Retinal pigment epithelial cell (primary cell): ENCODE results near the gene STS.
A peak's percentile ranks its signal among the peaks of the same experiment; 100 is the strongest.

Experiments used
- DNase-seq: peaks from one replicate; pipeline ENCODE4 v3.0.0-alpha.2; 2010; ENCODE audit warnings: low read depth
- H3K4me3 ChIP-seq: 2 replicates; pipeline ENCODE4 v1.5.1; 2011; ENCODE audit warnings: mild to moderate bottlenecking, low read length, control low read depth, moderate library complexity
- TF ChIP-seq, protein P1 (sequence below): conservative IDR thresholded peaks from 2 replicates; pipeline ENCODE4 v1.5.1; 2011; ENCODE audit warnings: low read depth, low read length, control low read depth, inconsistent platforms

Gene STS

DNA sequence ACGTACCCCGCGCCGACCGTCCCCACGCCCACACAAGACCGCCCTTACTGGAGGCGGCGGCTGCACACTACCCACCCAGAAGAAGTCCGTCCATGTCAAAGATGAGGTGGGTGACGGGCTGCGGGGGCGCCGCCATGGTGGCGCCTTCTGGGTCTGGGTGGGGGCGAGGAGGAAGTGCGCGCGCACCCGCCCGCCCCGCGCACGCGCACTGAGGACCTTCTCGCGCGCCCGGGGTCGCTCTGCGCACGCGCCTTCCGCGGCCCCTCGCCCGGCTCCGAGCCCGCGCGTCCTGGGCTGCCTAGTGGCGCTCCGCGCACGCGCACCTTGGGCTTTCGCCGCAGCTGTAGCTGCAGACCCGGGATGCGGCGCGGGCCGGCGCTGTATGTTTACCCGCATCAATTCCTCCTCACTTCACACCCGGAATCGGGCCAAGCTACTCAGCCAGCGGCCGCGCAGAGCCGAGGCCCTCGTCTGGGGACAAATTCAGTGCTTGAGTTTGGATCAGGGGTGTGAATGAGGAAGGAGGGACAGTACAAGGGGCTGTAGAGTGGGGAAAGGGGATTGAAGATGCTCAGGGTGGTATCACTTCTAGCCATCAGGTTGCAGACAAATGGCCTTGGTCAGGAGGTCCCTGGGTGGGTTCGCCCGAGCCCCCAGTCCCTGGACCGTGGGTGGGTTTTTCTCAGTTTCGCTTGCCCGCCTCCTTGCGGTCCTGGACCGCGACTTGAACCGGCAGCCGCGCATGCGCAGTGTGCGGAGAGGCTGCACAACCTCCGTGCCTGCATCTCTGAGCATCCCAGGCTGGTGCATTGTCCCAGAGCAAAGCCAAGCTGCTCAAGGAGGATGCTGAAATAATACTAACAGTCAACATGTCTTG is 704 bp downstream of the STS start, which contains the start of gene PUDP:
Gene PUDP, minus strand, starts transcription at position 176 of the 877 bp plus-strand sequence. Its CDS starts 40 bp downstream, at position 136.
- TF ChIP-seq, protein P1, sequence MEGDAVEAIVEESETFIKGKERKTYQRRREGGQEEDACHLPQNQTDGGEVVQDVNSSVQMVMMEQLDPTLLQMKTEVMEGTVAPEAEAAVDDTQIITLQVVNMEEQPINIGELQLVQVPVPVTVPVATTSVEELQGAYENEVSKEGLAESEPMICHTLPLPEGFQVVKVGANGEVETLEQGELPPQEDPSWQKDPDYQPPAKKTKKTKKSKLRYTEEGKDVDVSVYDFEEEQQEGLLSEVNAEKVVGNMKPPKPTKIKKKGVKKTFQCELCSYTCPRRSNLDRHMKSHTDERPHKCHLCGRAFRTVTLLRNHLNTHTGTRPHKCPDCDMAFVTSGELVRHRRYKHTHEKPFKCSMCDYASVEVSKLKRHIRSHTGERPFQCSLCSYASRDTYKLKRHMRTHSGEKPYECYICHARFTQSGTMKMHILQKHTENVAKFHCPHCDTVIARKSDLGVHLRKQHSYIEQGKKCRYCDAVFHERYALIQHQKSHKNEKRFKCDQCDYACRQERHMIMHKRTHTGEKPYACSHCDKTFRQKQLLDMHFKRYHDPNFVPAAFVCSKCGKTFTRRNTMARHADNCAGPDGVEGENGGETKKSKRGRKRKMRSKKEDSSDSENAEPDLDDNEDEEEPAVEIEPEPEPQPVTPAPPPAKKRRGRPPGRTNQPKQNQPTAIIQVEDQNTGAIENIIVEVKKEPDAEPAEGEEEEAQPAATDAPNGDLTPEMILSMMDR, result peak; percentile 23
- no peak for DNase-seq
- peak within 1 kb of the TSS; percentile 99 for H3K4me3 ChIP-seq

- TF ChIP-seq, protein P1, result no peak
- H3K4me3 ChIP-seq, result no peak overlapping the region
- no peak for DNase-seq
These were observed 1.9 kb downstream of the STS start for GRCh38 chrX:7149411-7149810.

GRCh38 chrX:7153231-7153630 is 5.7 kb downstream of the STS start:
- no peak overlapping the region for H3K4me3 ChIP-seq
- TF ChIP-seq, protein P1, result no peak
- DNase-seq, result no peak

- TF ChIP-seq, protein P1, result no peak
- no peak for DNase-seq
- H3K4me3 ChIP-seq, result no peak overlapping the region
These were observed 6.6 kb downstream of the STS start for GRCh38 chrX:7154041-7154597.

GRCh38 chrX:7155163-7155562 is 7.7 kb downstream of the STS start:
- no peak overlapping the region for H3K4me3 ChIP-seq
- TF ChIP-seq, protein P1, result no peak
- no peak for DNase-seq

DNA sequence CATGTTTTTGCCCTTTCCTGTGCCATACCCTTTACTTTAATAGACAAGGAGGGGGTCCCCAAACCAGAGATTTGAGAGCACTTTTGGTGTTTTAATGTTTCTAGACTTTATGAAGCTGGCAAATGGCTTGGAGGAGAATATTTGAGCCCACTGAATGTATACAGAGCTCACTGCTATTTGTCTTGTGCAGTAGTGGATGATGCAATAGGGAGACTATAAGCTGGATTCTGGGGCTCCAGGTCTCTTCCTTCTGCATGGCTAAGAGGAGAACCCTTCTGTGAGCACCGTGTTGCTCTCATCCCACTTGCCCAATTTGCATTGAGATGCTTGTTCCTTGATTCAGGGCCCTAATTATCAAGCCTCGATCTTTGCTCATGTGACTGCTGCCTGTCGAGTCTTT is 9.4 kb downstream of the STS start:
- no peak for DNase-seq
- H3K4me3 ChIP-seq, result no peak overlapping the region
- TF ChIP-seq, protein P1, result no peak

DNA sequence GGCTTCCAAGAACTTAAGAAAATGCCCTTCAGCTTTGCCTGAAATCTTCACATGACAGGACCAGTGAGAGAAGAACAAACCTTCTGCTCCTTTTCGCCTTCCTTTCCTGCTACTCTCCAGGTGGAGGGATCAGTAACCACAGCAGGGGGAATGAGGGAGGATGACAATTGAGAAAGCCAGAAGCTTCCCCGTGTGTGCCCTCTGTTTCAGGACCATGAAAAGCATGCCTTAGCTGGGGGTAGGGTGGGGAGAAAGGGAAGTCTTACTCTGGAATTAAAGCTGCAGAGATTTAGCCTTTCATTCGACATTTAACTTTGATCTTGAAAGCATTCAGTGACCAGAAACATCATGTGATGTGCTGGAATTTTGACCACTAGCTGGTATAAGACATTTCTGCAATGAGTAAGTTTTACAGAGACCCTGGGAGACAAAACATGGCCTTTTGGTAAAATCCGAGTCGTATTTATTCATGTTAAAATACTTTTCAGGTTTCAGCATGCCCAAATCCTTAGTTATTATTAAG is 11.0 kb downstream of the STS start:
- no peak overlapping the region for H3K4me3 ChIP-seq
- DNase-seq, result no peak
- TF ChIP-seq, protein P1, result no peak
